ENCODE data around the gene EFCAB10.

Gene EFCAB10

DNA sequence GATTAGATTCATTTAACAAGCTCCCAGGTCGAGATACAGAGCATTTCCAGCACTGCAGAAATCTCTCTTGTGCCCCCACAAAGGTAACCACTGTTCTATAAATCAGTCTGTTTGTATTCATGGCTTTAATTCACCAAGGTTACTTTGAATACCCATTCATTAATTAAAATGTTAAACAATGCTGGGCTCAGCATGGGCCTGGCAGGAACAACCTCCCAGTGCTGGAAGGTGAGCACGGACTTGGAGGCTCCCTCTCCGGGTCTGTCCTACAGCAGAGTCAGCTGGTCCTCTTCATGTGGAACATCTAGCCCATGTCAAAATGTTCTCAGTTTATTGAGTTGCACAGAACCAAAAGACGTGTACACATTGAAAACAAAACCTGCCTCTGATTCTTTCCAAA, 15.6 kb upstream of the EFCAB10 start:
- DNase-seq: no peak

GRCh38 chr7:105594034-105594433, 12.7 kb upstream of the EFCAB10 start:
- DNase-seq: no peak

- DNase-seq: no peak
Measured at GRCh38 chr7:105591522-105591921, 10.2 kb upstream of the EFCAB10 start.

GRCh38 chr7:105590793-105591192, 9.5 kb upstream of the EFCAB10 start:
- no peak for DNase-seq

DNA sequence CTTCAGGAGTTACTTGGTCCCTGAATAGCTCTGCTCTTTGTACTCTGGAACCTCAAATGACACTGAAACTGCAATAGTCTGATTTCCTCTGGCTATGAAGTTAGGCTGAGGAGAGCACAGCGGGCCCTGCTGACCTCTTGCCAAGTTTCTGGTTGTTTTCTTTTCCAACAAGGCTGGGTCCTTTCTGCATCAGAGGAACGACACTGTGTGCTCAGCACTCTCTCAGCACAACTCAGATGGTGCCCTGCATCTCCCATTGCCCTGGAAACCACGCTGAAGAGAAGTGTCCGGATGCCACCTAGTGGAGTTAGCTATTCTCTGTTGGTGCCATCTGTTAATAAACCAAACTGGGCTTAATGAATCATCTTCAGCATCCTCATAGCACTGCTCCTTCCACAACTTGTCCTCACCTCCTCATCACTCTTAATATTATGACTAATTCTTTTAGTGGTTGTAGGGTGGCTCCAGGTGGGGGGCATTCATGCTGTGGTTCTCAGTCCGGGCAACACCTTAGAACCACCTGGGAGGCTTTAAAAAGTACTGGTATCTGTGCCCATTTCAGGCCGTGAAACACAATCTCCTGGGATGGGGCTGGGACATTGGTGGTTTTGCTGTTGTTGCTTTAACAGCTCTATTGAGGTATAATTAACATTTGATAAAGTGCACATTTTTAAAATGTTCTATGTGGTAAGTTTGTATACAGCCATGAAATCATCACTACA, 8.2 kb upstream of the EFCAB10 start:
- peak; percentile 51 for DNase-seq

DNA sequence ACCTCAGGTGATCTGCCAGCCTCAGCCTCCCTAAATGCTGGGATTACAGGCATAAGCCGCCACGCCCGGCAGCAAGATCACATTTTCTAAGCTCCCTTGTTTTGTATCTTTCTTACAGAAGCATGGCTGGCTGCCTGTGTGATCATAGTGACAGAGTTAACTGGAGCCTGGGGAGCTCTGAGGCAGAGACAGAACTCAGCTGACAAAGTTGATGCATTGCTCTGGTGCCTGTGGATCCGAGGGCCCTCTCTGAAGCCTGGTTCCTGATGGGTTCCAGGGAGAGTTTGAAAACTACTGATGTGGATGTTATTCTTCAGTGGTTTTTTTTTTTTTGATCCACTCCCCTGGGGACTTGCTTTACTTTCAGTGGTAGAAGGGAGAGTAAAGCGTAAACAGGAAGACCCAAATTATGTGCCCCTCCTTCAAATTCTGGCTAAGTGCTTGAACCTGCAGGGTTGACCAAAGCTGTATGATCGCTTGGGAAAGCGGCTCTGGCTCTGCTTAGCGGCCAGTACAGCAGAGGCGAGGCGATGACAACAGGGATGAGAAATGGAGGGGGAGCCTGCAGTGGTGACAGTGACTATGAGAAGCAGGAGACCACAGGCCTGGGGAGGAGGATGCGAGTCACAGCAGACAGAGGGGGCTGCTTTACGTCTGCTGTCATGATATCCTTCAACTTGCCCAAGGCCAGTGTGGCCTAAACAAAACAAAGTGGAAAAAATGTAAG, 6.8 kb upstream of the EFCAB10 start:
- DNase-seq: no peak

DNA sequence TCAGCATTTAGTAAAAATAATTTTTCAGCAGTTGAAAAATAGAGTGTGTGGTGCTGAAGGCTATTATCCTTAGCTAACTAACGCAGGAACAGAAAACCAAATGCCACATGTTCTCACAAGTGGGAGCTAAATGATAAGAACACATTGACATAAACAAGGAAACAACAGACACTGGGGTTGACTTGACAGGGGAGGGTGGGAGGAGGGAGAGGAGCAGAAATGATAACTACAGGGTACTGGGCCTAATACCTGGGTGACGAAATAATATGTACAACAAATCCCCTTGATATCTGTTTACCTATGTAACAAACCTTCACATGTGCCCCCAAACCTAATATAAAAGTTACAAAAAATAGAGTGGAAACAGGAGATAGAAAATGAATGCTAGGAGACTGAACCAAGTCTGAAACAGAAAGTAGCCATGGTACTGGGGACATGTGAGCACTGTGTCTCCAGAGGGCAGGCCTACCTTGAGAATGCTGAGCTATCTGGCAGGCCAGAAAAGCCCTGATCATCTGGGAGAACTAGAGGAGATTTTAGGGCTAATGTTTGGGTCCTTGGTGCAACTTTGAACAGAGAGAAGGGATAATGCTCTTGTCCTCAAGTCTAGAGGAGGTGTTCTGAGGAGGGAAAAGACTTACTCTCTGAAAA, 4.7 kb upstream of the EFCAB10 start:
- no peak for DNase-seq

DNA sequence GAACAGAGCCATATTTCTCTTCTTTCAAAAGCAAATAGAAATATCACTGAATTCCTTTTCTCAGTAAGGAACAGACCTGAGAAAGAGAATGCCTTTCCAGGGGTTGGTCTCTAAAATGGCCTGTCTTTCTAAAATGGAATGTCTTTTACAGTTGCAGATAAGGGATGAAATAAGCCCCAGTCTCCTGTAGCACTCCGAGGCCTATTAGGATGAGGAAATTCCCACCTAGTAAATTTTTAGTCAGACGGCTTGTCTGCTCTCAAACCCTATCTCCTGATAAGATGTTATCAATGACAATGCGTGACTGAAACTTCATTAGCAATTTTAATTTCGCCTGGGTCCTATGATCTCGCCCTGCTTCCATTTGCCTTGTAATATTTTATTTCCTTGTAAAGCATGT, 2.9 kb upstream of the EFCAB10 start:
- no peak for DNase-seq

DNA sequence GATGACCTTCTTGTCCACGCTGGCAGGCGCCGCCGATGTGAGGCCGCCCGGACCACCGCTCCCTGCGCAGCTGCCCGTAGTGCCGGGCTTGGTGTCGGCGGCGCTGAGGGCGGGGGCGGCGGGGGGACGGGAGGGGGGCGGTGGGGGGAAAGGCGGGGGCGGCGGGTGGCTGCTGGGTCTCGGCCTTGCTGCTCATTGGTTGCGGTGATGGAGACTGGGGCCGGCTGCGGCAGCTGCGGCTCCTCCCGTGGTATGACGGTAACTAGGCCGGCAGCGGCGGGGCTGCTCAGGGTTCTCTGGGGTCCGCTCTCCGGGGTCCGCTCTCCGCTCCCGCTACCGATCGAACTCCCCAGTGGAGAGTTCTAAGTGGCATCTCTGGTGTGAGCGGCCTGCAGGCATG, 1.8 kb upstream of the EFCAB10 start:
- DNase-seq: no peak

- no peak for DNase-seq
Measured at GRCh38 chr7:105580022-105580740, 1.1 kb downstream of the EFCAB10 start.

DNA sequence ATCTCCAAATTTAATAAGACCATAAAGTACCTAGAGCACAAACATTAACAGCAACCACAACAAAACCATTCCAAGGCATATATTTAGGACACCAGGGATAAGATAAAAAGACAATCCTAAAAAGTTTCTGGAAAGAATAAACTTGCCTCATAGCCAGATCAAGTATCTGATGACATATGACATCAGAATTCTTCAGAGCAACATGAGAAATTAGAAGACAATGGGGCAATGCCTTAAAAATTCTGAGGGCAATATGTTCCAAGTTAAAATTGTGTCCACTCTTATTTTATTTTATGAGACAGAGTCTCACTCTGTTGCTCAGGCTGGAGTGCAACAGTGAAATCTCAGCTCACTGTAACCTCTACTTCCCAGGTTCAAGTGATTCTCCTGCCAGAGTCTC, 2.8 kb downstream of the EFCAB10 start:
- no peak for DNase-seq

- DNase-seq: no peak
Measured at GRCh38 chr7:105577251-105577650, 4.0 kb downstream of the EFCAB10 start.

GRCh38 chr7:105571891-105572290, 9.4 kb downstream of the EFCAB10 start:
- no peak for DNase-seq

DNA sequence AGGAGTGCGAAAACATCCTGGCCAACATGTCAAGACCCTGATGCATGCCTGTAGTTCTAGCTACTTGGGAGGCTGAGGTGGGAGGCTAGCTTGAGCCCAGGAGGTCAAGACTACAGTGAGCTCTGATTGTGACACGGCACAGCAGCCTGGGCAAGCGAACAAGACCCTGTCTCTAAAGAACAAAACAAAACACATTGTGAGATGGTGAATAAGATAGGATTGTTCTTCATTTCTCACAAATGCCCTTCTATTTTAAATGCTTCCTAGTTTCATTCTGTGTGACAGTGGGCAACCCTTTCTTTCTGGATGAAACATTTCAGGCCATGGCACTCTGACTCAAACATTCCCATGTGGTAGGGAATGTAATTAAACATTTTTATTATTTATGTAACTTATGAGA, 13.5 kb downstream of the EFCAB10 start:
- DNase-seq: no peak

- DNase-seq: no peak
Measured at GRCh38 chr7:105567024-105567423, 14.3 kb downstream of the EFCAB10 start.

DNA sequence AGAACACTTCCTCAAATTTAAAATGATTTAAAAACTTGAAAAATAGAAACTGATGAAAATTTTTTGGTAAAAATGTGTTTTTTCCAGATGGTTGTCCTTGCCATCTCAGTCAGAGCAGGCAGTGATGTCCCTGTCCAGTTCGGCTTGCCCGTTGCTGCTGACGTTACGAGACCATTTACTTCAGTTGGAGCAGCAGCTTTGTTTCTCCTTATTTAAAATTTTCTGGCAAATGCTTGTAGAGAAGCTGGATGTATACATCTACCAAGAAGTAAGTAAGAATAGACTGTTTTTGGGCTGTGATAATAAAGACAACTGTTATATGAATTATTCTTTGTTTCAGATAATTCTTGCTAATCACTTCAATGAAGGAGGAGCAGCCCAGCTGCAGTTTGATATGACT, 16.1 kb downstream of the EFCAB10 start:
- no peak for DNase-seq

GRCh38 chr7:105559926-105560325, 21.4 kb downstream of the EFCAB10 start:
- no peak for DNase-seq

DNA sequence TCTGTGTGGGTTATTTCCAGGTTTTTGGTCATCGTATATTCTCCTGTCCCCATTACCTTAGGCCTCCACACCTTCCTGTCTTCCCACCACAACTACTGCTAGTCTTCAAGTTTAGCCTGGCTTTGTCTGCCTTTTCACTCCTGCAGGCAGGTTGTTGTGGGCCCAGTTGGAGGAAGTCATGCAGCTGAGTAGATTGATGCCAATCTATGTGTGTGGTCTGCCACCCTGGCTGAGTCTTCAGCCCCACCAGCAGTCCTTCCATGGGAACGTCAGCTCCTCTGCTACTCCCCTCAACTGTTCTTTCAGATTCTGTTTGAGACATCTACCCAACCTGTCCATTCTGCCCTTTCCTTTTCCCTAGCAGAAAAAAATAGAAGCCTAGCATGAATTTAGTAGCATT, 43.0 kb downstream of the EFCAB10 start:
- DNase-seq: no peak

- no peak for DNase-seq
Measured at GRCh38 chr7:105532709-105533460, 48.4 kb downstream of the EFCAB10 start.

GRCh38 chr7:105531792-105532671, 49.3 kb downstream of the EFCAB10 start, which contains the start of gene RINT1:
Gene RINT1 (plus strand): TSS chr7:105532201. CDS start chr7:105532316, 115 bp downstream.
- DNase-seq: peak; percentile 90

- no peak for DNase-seq
Measured at GRCh38 chr7:105530546-105530945, 50.7 kb downstream of the EFCAB10 start.

All from CD4-positive, alpha-beta T cell treated with Interleukin-17A for 4 hours (primary cell).